ENCODE results near the gene COG5. TPM values are rescaled to one million over a fixed set of nuclear protein-coding genes. Genes with fewer than 3 reads are reported as not detected.

Gene COG5
- total and polyA plus RNA-seq, 2 of the 8 experiments (the other 6 are each of a cell fraction or from before 2014, with no cell fraction given), result 10.5 to 28.1 TPM

DNA sequence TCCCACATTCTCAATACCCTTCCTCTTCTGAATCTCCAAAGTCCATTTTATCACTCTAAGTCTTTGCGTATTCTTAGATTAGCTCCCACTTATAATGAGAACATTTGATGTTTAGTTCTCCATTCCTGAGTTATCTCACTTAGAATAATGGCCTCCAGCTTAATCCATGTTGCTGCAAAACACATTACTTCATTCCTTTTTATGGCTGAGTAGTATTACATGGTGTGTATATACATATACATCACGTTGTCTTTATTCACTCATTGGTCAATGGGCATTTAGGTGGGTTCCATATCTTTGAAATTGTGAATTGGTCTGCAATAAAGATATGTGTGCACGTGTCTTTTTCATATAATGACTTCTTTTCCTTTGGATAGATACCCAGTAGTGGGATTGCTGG, 61.6 kb downstream of the COG5 start:
- H3K4ac ChIP-seq (replicated peaks; ENCODE audit: insufficient read length, low read depth, low read length), result no peak overlapping the region
- H3K23me2 ChIP-seq (ENCODE audit: low read depth, low read length), result no peaks in the 10 kb centered on the region
- no peak overlapping the region for H2BK120ac ChIP-seq (replicated peaks; ENCODE audit: low read depth, low read length)
- no peak overlapping the region for H3K23ac ChIP-seq (ENCODE audit: insufficient read length)
- no peaks in the 10 kb centered on the region; the same call in 1 of the 2 replicates for H3K79me1 ChIP-seq (ENCODE audit: low read depth, low read length)
- no peak overlapping the region for H4K8ac ChIP-seq (ENCODE audit: extremely low read depth, insufficient read depth, low read length)
- no peak overlapping the region for H3K4me3 ChIP-seq (ENCODE audit: extremely low read depth in 1 of 4, insufficient read depth in 2 of 4, low read depth in 3 of 4, low read length in 4 of 4)
- H2BK20ac ChIP-seq (ENCODE audit: low read length), result no peak overlapping the region
- H4K20me1 ChIP-seq (replicated peaks in 1 of 2; ENCODE audit: control insufficient read depth in 1 of 2, insufficient read depth in 2 of 2, low read length in 2 of 2), result no peaks in the 10 kb centered on the region
- no peak overlapping the region for H2BK5ac ChIP-seq (ENCODE audit: low read depth, low read length)
- no peak overlapping the region for H2AFZ ChIP-seq (ENCODE audit: low read length)
- WGBS, 2 experiments (ENCODE audit: extremely low coverage in 1 of 2, insufficient coverage in 1 of 2, insufficient read length in 1 of 2, insufficient replicate concordance in 2 of 2, low coverage in 1 of 2, low lambda C conversion rate in 2 of 2, missing lambda C conversion rate in 1 of 2), result 81% methylated on average over 3 of the region's 3 CpGs; no CpG with 5 or more reads in 1 of the 2 experiments
- H3K27me3 ChIP-seq (replicated peaks in 1 of 4; ENCODE audit: control insufficient read depth in 3 of 4, extremely low read depth in 1 of 4, insufficient read depth in 3 of 4, low read length in 3 of 4), result no peaks in the 10 kb centered on the region
- FAIRE-seq, result no peak
- H3K79me2 ChIP-seq (ENCODE audit: control insufficient read depth in 1 of 2, insufficient read depth in 2 of 2, low read length in 2 of 2), result peaks cover 0 to 7% of the 10 kb centered on the region in 2 experiments; a peak in 2 of 4 replicates
- H3K9me3 ChIP-seq (ENCODE audit: insufficient read depth in 2 of 2, low read depth in 1 of 2, low read length in 1 of 2), result no peaks in the 10 kb centered on the region
- no peak overlapping the region for H4K5ac ChIP-seq (ENCODE audit: insufficient read length, low read depth, low read length)
- DNase-seq (ENCODE audit: low read depth in 1 of 2, low spot score in 2 of 2), result no peak
- no peaks in the 10 kb centered on the region; a peak in 1 of 8 replicates for H3K36me3 ChIP-seq (ENCODE audit: control insufficient read depth in 2 of 4, insufficient read depth in 4 of 4, low read length in 3 of 4)
- H3K9ac ChIP-seq (replicated peaks in 1 of 4; ENCODE audit: extremely low read depth in 1 of 4, low read depth in 3 of 4, low read length in 3 of 4), result no peak overlapping the region
- no peak overlapping the region for H3K18ac ChIP-seq (ENCODE audit: extremely low read depth, low read length)
- H4K91ac ChIP-seq (replicated peaks; ENCODE audit: insufficient read length, low read length), result no peak overlapping the region
- H3K4me1 ChIP-seq (replicated peaks in 1 of 4; ENCODE audit: control insufficient read depth in 3 of 4, insufficient read depth in 4 of 4, low read length in 3 of 4), result peaks cover 0 to 3% (median 0%) of the 10 kb centered on the region in 4 experiments; a peak in 1 of 7 replicates
- no peak overlapping the region for H2BK12ac ChIP-seq (ENCODE audit: low read depth, low read length)
- no peak overlapping the region for H3K27ac ChIP-seq (ENCODE audit: low read depth, low read length)
- H2BK15ac ChIP-seq (ENCODE audit: low read length), result no peak overlapping the region
- CTCF ChIA-PET (ENCODE audit: partially characterized antibody), result interaction anchor here (0.7 to 3.1 kb wide), 14 partner anchors 10 to 635 kb away, joined by 3 to 17 read pairs (median 4); no protein-coding TSS in a partner anchor
- H3K4me2 ChIP-seq (ENCODE audit: insufficient read depth in 1 of 2, low read depth in 2 of 2, low read length in 2 of 2), result no peak overlapping the region
- H3K14ac ChIP-seq (ENCODE audit: insufficient read length), result no peak overlapping the region
- H3K56ac ChIP-seq (replicated peaks; ENCODE audit: insufficient read length, low read depth, low read length), result no peak overlapping the region
- POLR2A ChIA-PET (ENCODE audit: partially characterized antibody), result no interaction called here
- no peak overlapping the region for H2AK5ac ChIP-seq (ENCODE audit: low read depth, low read length)
- TF ChIP-seq HDAC2 (IDR thresholded peaks at IDR 0.05; ENCODE audit: borderline replicate concordance in 1 of 2, low read depth in 2 of 2, low read length in 2 of 2) (no peak), CTBP2 (IDR thresholded peaks at IDR 0.05; ENCODE audit: borderline replicate concordance, insufficient read depth, insufficient read length, low read length) (no peak), PHF8 (conservative IDR thresholded peaks at IDR 0.05; ENCODE audit: low read depth, low read length) (no peak), POLR2A (IDR thresholded peaks at IDR 0.05; ENCODE audit: control extremely low read depth in 1 of 2, low read depth in 2 of 2, low read length in 2 of 2) (no peak), SAP30 (IDR thresholded peaks at IDR 0.05; ENCODE audit: insufficient read depth, insufficient replicate concordance, low read length) (no peak)
